Type B pancreatic cell (in vitro differentiated cells): ENCODE measurements around the gene PID1. TPM values are rescaled to one million over a fixed set of nuclear protein-coding genes. Genes with fewer than 3 reads are reported as not detected.

Experiments used
- DNase-seq: peaks from one replicate; pipeline ENCODE4 v3.0.0; 2021; ENCODE audit warnings: mixed read lengths; ENCODE audit not compliant: unreplicated experiment; ENCODE audit errors: extremely low spot score
- H3K27ac Mint-ChIP-seq: 2 replicates; pipeline ENCODE4 v1.8.0; 2021; ENCODE audit warnings: mild to moderate bottlenecking, mixed read lengths
- H3K27me3 Mint-ChIP-seq: 2 replicates; pipeline ENCODE4 v1.8.0; 2021; ENCODE audit warnings: mixed read lengths
- H3K36me3 Mint-ChIP-seq: 2 replicates; pipeline ENCODE4 v1.8.0; 2021; ENCODE audit warnings: mixed read lengths
- H3K4me1 Mint-ChIP-seq: one replicate; pipeline ENCODE4 v1.8.0; 2021; ENCODE audit warnings: mixed read lengths; ENCODE audit not compliant: unreplicated experiment
- H3K4me3 Mint-ChIP-seq: 2 replicates; pipeline ENCODE4 v1.8.0; 2021; ENCODE audit warnings: mild to moderate bottlenecking, mixed read lengths
- H3K9me3 Mint-ChIP-seq: 2 replicates; pipeline ENCODE4 v1.8.0; 2021; ENCODE audit warnings: mixed read lengths
- CTCF ChIP-seq: fragments of 200-600 bp; sonication (generic); conservative IDR thresholded peaks from 2 replicates; pipeline ENCODE4 v1.5.0; 2021; ENCODE audit warnings: antibody characterized with exemption, mild to moderate bottlenecking
- long read RNA-seq: library from polyadenylated mRNA; unstranded; transcript quantifications from one replicate; pipeline ENCODE4 v2.0.0, GENCODE V29; 2020
- total RNA-seq: library from RNA; stranded (reverse); gene quantifications from 2 replicates; pipeline ENCODE4 v1.2.1, GENCODE V29; 2021; ENCODE audit warnings: low replicate concordance

Gene PID1, protein sequence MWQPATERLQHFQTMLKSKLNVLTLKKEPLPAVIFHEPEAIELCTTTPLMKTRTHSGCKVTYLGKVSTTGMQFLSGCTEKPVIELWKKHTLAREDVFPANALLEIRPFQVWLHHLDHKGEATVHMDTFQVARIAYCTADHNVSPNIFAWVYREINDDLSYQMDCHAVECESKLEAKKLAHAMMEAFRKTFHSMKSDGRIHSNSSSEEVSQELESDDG
- 0.79 and 0.92 TPM in 2 replicates for total RNA-seq
- long read RNA-seq, partial matches to known transcripts = 0 of 2 reads
- long read RNA-seq, other reads (novel, unspliced or antisense) = 1 of 2 reads

DNA sequence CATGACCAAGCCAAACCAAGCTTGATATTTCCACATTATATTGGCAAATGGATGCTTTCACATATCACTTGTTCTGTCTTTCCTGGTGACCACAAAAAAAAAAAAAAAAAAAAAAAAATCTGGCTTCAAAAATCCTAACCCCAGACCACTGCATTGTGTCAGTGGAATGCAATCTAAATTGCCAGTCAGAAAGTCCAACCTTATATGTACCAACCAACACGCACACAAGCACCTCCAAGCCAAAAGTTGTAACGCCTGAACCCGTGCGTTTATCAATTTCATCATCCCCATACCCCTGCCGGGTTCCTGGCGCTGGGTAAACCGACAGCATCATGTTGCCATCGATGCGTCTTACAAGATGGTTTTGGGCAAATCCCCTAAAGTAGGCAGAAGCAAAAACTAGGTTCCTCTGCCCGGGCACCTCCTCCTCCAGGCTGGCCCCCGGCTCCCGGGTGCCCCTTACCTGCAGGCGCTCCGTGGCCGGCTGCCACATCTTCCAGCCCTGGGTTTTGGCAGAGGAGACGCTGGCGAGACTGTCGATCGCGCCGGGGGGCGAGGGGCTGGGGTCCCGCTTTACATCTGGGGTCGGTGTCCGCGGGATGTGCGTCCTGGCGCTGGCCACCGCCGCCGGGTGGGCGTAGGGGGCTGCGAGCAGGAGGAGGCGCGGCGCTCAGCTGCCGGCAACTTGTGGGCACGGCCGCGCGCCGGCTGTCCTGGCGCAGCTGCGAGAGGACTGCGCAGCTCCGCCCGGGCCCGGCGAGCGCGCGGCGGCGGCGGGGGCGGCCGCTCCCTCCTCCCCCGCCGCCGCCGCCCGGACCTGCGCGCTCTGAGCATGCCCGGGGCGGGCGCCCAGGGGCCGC, at the start of gene PID1:
TSS of gene PID1 (minus strand) at position 737 of the 860 bp plus-strand sequence. CDS start at position 493, 244 bp downstream.
- DNase-seq = peak; percentile 66
- H3K9me3 Mint-ChIP-seq = no peaks in the 10 kb centered on the region

GRCh38 chr2:229319558-229319957, 48.5 kb upstream of the PID1 start:
- Mint-ChIP-seq H3K36me3 (no peaks in the 10 kb centered on the region), H3K4me1 (no peaks in the 10 kb centered on the region), H3K27ac (no peak overlapping the region), H3K9me3 (no peaks in the 10 kb centered on the region), H3K4me3 (no peak overlapping the region), H3K27me3 (no peaks in the 10 kb centered on the region)
- no peak for DNase-seq
- TF ChIP-seq CTCF = no peak

More for the DNA sequence above, at the start of gene PID1:
- Mint-ChIP-seq H3K4me3 (peak within 1 kb of the TSS; percentile 84), H3K27ac (peak within 1 kb of the TSS; percentile 37), H3K4me1 (peaks cover 6% of the 10 kb centered on the region), H3K36me3 (no peaks in the 10 kb centered on the region), H3K27me3 (peaks cover 64% of the 10 kb centered on the region)
- no peak for TF ChIP-seq CTCF

GRCh38 chr2:229314117-229314516, 43.0 kb upstream of the PID1 start:
- no peak for DNase-seq
- Mint-ChIP-seq H3K4me1 (no peaks in the 10 kb centered on the region), H3K9me3 (no peaks in the 10 kb centered on the region), H3K36me3 (no peaks in the 10 kb centered on the region), H3K4me3 (no peak overlapping the region), H3K27ac (no peak overlapping the region), H3K27me3 (no peaks in the 10 kb centered on the region)
- no peak for TF ChIP-seq CTCF

DNA sequence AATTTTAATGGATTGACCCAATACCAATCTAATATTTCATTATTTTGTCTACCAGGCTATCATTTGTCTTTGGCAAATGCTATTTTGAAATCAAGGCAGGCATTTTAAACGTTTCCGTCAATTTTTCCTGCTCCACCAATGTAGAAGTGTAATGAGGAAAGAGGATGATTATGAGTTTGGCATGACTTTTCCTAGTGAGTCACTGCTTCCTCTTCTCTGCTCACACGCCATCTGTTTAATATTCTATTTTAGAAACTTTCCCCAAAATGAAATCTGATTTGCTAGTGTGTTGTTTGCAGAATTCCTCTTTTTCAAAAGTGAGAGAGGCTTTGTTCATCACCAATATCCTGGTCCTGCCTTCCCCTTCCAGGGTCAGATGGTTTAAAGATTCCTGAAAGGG, 42.5 kb upstream of the PID1 start:
- Mint-ChIP-seq H3K27me3 (no peaks in the 10 kb centered on the region), H3K36me3 (no peaks in the 10 kb centered on the region), H3K27ac (no peak overlapping the region), H3K4me1 (no peaks in the 10 kb centered on the region), H3K4me3 (no peak overlapping the region), H3K9me3 (no peaks in the 10 kb centered on the region)
- no peak for DNase-seq
- no peak for TF ChIP-seq CTCF

DNA sequence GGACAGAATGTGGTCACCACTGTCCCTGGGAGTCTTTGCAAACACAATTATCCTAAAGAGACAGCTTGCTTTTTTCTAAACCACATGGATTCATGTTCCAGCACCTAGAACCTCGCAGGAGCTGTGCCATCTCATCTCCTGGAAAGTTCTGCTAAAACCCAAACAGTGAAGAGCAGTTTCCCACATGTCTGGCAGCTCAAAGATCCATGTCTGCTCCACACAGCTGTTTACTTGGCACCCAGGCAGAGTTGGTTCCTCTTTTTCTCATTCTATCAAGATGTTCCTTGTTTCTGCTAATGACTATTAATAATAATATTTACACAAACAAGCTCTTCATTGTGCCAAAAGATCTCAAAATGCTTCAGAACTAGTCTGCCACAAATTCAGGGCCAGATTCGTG, 30.1 kb upstream of the PID1 start:
- DNase-seq = no peak
- no peaks in the 10 kb centered on the region for H3K36me3 Mint-ChIP-seq
- H3K4me3 Mint-ChIP-seq = no peak overlapping the region
- H3K4me1 Mint-ChIP-seq = no peaks in the 10 kb centered on the region
- TF ChIP-seq CTCF = no peak
- H3K27me3 Mint-ChIP-seq = peaks cover 13% of the 10 kb centered on the region
- H3K9me3 Mint-ChIP-seq = no peaks in the 10 kb centered on the region
- no peak overlapping the region for H3K27ac Mint-ChIP-seq
